Measurements from ENCODE around the gene NCAPD2.
"Not testable (repeated sequence)": the region's sequence is repeated elsewhere in the genome, so short reads cannot be mapped to it uniquely, and the experiment has no call there.

Gene NCAPD2

GRCh38 chr12:6465467-6466183 lies 28.3 kb upstream of the NCAPD2 start:
- DNase-seq (ENCODE audit: low read depth in 2 of 2), result no peak

- DNase-seq (ENCODE audit: low read depth in 2 of 2), result no peak
Observed at GRCh38 chr12:6466184-6466573, 27.7 kb upstream of the NCAPD2 start.

DNA sequence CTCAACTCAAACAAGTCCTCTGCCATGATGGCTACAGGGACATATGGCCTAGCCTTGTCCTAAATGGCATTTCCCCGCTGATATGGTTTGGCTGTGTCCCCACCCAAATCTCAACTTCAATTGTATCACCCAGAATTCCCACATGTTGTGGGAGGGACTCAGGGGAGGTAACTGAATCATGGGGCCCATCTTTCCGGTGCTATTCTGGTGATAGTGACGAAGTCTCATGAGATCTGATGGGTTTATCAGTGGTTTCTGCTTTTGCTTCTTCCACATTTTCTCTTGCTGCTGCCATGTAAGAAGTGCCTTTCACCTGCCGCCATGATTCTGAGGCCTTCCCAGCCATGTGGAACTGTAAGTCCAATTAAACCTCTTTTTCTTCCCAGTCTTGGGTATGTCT lies 27.2 kb upstream of the NCAPD2 start:
- DNase-seq (ENCODE audit: low read depth in 2 of 2), result not testable (repeated sequence)

- not testable (repeated sequence) for DNase-seq (ENCODE audit: low read depth in 2 of 2)
Observed at GRCh38 chr12:6467571-6468282, 26.2 kb upstream of the NCAPD2 start.

DNA sequence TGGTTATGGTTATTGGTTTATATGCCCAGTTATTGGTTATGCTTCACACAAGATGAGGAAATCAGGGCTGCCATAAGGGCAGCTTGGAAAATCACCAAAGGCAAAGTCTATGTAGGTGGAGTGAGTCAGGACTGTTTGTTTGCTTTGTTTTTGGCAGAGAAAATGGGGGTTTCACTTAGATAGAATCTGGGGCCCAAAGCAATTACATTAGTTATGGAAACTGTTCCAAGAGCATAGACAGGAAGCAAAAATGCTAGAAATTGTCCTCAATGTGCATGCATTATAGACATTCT lies 25.7 kb upstream of the NCAPD2 start:
- DNase-seq (ENCODE audit: low read depth in 2 of 2), result no peak

DNA sequence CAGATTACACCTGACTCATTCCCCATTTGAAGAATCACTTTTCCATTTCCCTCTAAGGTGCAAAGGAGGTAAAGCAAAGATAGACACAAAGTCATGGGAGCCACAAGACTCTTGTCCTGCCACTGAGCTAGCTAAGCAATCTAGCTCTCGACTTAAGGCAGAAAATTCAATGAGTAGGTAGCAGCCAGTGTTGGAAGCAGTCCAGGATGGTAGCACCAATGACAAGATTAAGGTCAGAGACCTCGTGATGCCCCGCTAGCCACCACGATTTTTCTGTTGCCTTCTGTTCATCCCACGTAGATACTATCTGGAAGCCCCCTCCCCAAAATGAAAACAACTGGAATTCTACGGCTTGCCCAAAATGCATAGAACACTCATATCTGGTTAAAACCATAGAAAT lies 24.8 kb upstream of the NCAPD2 start:
- DNase-seq (ENCODE audit: low read depth in 2 of 2), result no peak

DNA sequence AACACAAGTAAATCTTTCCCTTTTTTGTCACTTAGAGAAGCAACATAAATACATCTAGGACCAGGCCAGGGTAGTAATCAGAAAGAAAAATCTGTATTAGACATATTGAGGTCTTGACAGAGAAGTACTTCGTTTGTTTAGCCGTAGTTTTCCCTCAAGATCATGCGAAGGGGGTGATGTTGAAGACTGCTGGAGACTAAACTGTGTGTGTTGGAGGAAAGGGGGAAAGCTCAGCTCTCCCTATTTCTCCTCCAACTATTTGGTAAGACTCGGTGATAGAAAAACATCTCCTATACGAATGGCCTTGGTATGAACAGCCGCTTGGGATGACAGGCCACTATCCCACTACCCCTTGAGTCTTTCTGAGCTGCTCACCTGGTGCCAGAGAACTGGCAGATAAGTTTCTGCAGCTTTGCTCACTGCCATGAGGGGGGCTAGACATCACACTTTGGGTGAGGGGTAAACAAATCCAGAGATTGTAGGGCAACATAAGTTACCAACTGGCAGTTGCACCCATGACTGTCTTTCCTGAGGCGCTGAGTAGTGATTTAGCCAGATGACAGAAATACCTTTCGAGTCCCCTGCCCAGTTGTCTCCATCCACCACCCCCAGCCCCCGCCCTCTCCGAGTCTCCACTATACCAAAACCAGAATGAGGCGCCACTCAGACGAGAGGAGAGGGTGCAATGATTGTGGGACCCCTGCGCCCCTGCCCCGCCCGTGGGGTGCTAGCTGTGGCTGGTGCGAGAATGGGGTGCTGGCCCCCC lies 24.1 kb upstream of the NCAPD2 start:
- no peak for DNase-seq (ENCODE audit: low read depth in 2 of 2)

- peak; percentile 96 to 98 for DNase-seq (ENCODE audit: low read depth in 2 of 2)
Observed at GRCh38 chr12:6470375-6471163, 23.3 kb upstream of the NCAPD2 start, which contains the start of gene VAMP1. TSS of gene VAMP1 (minus strand) at chr12:6470677. CDS start at chr12:6470531, 146 bp downstream.

DNA sequence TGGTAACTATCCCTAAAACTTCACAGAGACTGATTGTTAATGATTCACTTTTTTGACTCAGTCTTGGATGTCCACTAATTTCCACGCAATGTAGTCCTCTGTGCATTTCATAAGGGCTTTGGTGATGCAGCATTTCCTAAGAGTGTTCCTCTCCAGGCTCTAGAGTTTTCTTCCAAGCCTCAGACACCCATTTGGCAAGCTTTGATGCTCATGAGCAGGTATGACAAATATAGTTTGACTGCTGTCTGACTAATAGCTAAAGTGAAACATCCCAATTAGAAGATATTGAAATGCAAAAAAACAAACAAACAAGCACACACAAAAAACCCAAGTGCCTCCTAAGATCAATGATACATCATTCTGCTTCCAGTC lies 21.9 kb upstream of the NCAPD2 start:
- no peak for DNase-seq (ENCODE audit: low read depth in 2 of 2)

DNA sequence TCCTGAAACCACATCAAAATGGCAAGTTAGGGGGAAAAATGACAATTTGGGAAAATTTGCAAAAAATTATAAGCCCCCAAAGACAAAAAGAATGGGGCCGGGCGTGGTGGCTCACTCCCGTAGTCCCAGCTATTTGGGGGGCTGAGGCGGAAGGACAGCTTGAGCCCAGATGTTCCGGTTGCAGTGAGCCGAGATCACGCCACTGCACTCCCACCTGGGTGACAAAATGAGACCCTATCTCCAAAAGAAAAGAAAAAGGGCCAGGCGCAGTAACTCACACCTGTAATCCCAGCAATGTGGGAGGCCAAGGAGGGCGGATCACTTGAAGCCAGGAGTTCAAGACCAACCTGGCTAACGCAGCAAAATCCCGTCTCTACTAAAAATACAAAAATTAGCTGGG lies 21.4 kb upstream of the NCAPD2 start:
- DNase-seq (ENCODE audit: low read depth in 2 of 2), result no peak

GRCh38 chr12:6475233-6475975 lies 18.5 kb upstream of the NCAPD2 start:
- DNase-seq (ENCODE audit: low read depth in 2 of 2), result not testable (repeated sequence)

DNA sequence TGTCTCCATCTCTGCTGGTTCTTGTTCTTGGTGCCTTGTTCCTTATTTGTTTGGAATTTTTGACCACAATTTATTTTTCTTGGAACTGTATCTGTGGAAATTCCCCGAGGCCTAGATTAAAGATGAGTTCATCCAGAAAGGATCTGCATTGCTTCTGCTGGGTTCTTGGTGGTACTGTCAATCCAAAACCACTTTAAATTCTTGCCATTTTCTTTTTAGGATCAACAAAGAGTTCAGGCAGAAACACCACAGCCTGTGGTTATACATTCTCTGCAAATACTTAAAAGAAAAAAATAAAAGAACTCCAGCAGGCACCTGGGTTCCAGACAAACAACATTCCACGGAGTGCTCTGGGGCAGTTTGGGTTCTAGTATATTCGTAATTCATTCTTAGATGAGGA lies 17.4 kb upstream of the NCAPD2 start:
- DNase-seq (ENCODE audit: low read depth in 2 of 2), result no peak

DNA sequence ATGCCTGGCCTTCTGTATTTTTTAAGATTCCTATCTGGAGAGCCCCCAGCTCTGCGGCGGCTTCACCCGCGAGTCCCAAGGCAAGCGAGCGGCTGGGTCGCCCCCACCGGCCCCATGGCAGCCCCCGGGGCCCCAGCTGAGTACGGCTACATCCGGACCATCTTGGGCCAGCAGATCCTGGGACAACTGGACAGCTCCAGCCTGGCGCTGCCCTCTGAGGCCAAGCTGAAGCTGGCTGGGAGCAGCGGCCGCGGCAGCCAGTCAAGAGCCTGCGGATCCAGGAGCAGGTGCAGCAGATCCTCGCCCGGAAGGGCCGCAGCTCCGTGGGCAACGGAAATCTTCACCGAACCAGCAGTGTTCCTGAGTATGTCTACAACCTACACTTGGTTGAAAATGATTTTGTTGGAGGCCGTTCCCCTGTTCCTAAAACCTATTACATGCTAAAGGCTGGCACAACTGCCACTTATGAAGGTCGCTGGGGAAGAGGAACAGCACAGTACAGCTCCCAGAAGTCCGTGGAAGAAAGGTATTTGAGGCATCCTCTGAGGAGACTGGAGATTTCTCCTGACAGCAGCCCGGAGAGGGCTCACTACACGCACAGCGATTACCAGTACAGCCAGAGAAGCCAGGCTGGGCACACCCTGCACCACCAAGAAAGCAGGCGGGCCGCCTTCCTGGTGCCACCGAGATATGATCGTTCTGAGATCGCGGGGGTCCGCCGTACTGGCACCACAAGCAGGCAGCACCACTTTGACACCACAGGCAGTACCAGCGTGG lies 16.1 kb upstream of the NCAPD2 start:
- not testable (repeated sequence) for DNase-seq (ENCODE audit: low read depth in 2 of 2)

- DNase-seq (ENCODE audit: low read depth in 2 of 2), result no peak
Observed at GRCh38 chr12:6478416-6478815, 15.5 kb upstream of the NCAPD2 start.

GRCh38 chr12:6488240-6488639 lies 5.7 kb upstream of the NCAPD2 start:
- no peak for DNase-seq (ENCODE audit: low read depth in 2 of 2)

- DNase-seq (ENCODE audit: low read depth in 2 of 2), result no peak
Observed at GRCh38 chr12:6489449-6489848, 4.5 kb upstream of the NCAPD2 start.

- not testable (repeated sequence) for DNase-seq (ENCODE audit: low read depth in 2 of 2)
Observed at GRCh38 chr12:6490673-6491072, 3.2 kb upstream of the NCAPD2 start.

- peak; percentile 94 to 98 for DNase-seq (ENCODE audit: low read depth in 2 of 2)
Observed at GRCh38 chr12:6492838-6493496, 935 bp upstream of the NCAPD2 start, which contains the start of gene MRPL51. TSS of gene MRPL51 (minus strand) at chr12:6493262. CDS start at chr12:6493136, 126 bp downstream.

- DNase-seq (ENCODE audit: low read depth in 2 of 2), result no peak
Observed at GRCh38 chr12:6494258-6494743, 399 bp downstream of the NCAPD2 start.

DNA sequence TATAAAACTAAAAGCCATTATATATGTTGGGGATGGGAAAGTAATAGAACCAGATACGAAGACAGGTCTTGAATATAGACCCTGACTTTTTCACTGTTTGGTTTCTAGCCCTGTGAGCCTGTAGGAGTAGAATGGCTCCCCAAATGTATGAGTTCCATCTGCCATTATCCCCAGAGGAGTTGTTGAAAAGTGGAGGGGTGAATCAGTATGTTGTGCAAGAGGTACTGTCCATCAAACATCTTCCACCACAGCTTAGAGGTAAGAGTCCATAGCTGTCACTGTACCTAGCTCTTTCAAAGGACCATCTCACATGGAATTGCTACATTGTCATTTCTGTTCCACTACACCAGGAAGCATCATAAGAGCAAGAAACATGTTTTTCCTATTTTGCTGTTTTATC lies 1.1 kb downstream of the NCAPD2 start:
- no peak for DNase-seq (ENCODE audit: low read depth in 2 of 2)
